Stimulated activated CD8-positive, alpha-beta memory T cell treated with anti-CD3 and anti-CD28 coated beads, Interleukin-15, amount 100 ng/mL, for 4 hours (primary cell): Measurements from ENCODE around the gene EXO5.
"Not testable (repeated sequence)": the region's sequence is repeated elsewhere in the genome, so short reads cannot be mapped to it uniquely, and the experiment has no call there.

ENCODE experiments used
- DNase-seq, 2 donors: peaks; one replicate each; pipeline ENCODE4 v3.0.0-alpha.2; 2020; ENCODE audit warnings: low read depth in 2 of 2

The EXO5 gene

GRCh38 chr1:40508375-40509341, at the start of gene EXO5:
Gene EXO5 (plus strand): TSS chr1:40508767. CDS start chr1:40514545, 5,778 bp downstream.
- DNase-seq, result peak; percentile 68 to 74

GRCh38 chr1:40462956-40463590, 45.5 kb upstream of the EXO5 start:
- no peak for DNase-seq

- no peak for DNase-seq
Observed at GRCh38 chr1:40469327-40469726, 39.2 kb upstream of the EXO5 start.

- no peak for DNase-seq
Observed at GRCh38 chr1:40475268-40475667, 33.3 kb upstream of the EXO5 start.

- peak; percentile 45 to 59 for DNase-seq
Observed at GRCh38 chr1:40476924-40477677, 31.5 kb upstream of the EXO5 start, which contains the start of gene ZFP69. Gene ZFP69 (plus strand): TSS chr1:40477290. CDS start chr1:40479362, 2,072 bp downstream.

GRCh38 chr1:40477678-40478053, 30.9 kb upstream of the EXO5 start:
- DNase-seq, result peak in 1 of 2 donors; percentile 1

GRCh38 chr1:40478276-40478675, 30.3 kb upstream of the EXO5 start:
- no peak for DNase-seq

- no peak for DNase-seq
Observed at GRCh38 chr1:40479156-40479555, 29.4 kb upstream of the EXO5 start.

GRCh38 chr1:40495315-40495903, 13.2 kb upstream of the EXO5 start:
- no peak for DNase-seq

GRCh38 chr1:40502651-40503050, 5.9 kb upstream of the EXO5 start:
- not testable (repeated sequence) for DNase-seq

GRCh38 chr1:40507973-40508372, 594 bp upstream of the EXO5 start:
- no peak for DNase-seq

GRCh38 chr1:40519517-40519916, 10.9 kb downstream of the EXO5 start:
- no peak for DNase-seq

- DNase-seq, result no peak
Observed at GRCh38 chr1:40530735-40531380, 22.3 kb downstream of the EXO5 start.

- peak; percentile 67 to 83 for DNase-seq
Observed at GRCh38 chr1:40531381-40532061, 23.0 kb downstream of the EXO5 start, which contains the start of gene ZNF684. Gene ZNF684 (plus strand): TSS chr1:40531637. CDS start chr1:40533167, 1,530 bp downstream.

- no peak for DNase-seq
Observed at GRCh38 chr1:40532062-40532389, 23.5 kb downstream of the EXO5 start.

- DNase-seq, result no peak
Observed at GRCh38 chr1:40532844-40533424, 24.4 kb downstream of the EXO5 start.

- no peak for DNase-seq
Observed at GRCh38 chr1:40534589-40534988, 26.0 kb downstream of the EXO5 start.

- DNase-seq, result no peak
Observed at GRCh38 chr1:40535732-40536131, 27.2 kb downstream of the EXO5 start.

- DNase-seq, result no peak
Observed at GRCh38 chr1:40539338-40539737, 30.8 kb downstream of the EXO5 start.

- DNase-seq, result no peak
Observed at GRCh38 chr1:40546957-40547356, 38.4 kb downstream of the EXO5 start.
